ENCODE measurements around the gene NFATC2. TPM values are rescaled to one million over a fixed set of nuclear protein-coding genes. Genes with fewer than 3 reads are reported as not detected.

NFATC2 gene
- total RNA-seq, 5 donors from 2014 or later (not counting 1 experiment from before 2014, with no cell fraction given), result 49.0 to 75.9 (median 67.0) TPM

DNA sequence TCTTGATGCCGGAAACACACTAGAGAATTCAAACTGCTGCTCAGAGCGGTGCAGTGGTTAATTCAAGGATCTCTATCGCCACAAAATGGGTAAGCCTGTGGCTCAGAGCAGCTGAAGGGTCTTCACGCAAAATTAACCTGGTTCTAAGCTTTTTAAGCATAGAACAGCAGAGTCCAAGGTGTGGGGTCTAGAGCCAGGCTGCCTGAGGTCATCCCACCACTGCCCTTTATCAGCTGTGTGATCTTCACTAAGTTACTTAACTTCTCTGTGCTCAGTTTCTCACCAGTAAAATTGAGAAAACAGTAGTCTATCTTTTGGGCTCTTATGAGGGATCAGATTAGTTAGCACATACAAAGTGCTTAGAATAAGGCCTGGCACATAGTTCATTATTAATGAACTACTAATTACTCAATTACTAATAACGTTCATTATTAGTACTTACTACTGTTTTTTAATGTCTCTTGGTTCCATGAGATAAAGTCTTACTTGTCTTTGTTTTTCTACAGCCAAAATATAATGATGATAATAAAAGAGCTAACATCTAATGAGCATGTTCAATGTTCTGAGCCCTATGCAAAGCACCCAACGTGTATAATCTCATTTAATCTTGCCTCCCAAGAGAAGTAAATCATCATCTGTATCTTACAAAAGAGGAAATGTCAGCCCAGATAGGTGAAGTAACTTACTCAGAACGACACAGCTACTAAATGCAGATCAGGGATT is 92.9 kb downstream of the NFATC2 start:
- POLR2A ChIA-PET, result no interaction called here
- peaks cover 76% of the 10 kb centered on the region for H3K36me3 Mint-ChIP-seq
- CTCF ChIA-PET, result no interaction called here
- H3K27ac Mint-ChIP-seq, result no peak overlapping the region
- H3K27me3 ChIP-seq (replicated peaks in 1 of 2; ENCODE audit: control insufficient read depth in 2 of 2, extremely low read depth in 1 of 2, insufficient read depth in 2 of 2, low read length in 1 of 2), result no peaks in the 10 kb centered on the region
- H3K27ac ChIP-seq (ENCODE audit: low read length), result no peak overlapping the region
- H3K9me3 ChIP-seq, result no peaks in the 10 kb centered on the region
- peaks cover 8 to 47% (median 12%) of the 10 kb centered on the region in 3 donors for H3K4me1 Mint-ChIP-seq
- H3K27me3 Mint-ChIP-seq, result no peaks in the 10 kb centered on the region
- H3K36me3 ChIP-seq (ENCODE audit: control insufficient read depth in 2 of 2, extremely low read depth in 1 of 2, insufficient read depth in 1 of 2, low read length in 1 of 2), result peaks cover 25 to 90% of the 10 kb centered on the region in 2 donors
- WGBS (ENCODE audit: insufficient coverage), result 93% methylated on average over 3 of the region's 7 CpGs
- H3K9me3 Mint-ChIP-seq, result no peaks in the 10 kb centered on the region
- ATAC-seq (replicated peaks in 1 of 4) (no peak), DNase-seq (no peak)
- peaks cover 0 to 17% of the 10 kb centered on the region in 2 experiments for H3K4me1 ChIP-seq (ENCODE audit: control insufficient read depth in 1 of 2, extremely low read depth in 1 of 2, insufficient read depth in 2 of 2, low read length in 2 of 2)
- H3K4me3 ChIP-seq (ENCODE audit: control insufficient read depth in 1 of 2, extremely low read depth in 1 of 2, low read length in 1 of 2), result no peak overlapping the region
- no peak overlapping the region for H3K4me3 Mint-ChIP-seq

DNA sequence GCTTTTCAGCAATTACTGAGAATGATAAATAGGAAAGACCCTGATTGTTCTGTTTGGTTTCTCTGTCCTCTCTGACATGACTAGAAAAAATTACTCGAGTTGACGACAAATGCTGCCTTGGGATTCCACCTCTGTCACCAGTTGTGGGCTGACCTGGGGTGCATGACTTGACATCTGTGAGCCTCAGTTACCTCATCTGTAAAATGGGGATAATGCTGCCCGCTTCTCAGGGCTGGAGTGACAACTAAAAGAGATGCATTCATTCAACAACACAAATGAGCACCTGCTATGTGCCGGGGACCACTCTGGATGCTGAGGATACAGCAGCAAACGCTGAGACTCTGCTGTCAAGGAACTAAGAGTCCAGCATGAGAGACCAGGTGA is 94.8 kb downstream of the NFATC2 start:
- peaks cover 29 to 82% of the 10 kb centered on the region in 2 donors for H3K36me3 ChIP-seq (ENCODE audit: control insufficient read depth in 2 of 2, extremely low read depth in 1 of 2, insufficient read depth in 1 of 2, low read length in 1 of 2)
- no peaks in the 10 kb centered on the region for H3K27me3 Mint-ChIP-seq
- CTCF ChIA-PET, result no interaction called here

DNA sequence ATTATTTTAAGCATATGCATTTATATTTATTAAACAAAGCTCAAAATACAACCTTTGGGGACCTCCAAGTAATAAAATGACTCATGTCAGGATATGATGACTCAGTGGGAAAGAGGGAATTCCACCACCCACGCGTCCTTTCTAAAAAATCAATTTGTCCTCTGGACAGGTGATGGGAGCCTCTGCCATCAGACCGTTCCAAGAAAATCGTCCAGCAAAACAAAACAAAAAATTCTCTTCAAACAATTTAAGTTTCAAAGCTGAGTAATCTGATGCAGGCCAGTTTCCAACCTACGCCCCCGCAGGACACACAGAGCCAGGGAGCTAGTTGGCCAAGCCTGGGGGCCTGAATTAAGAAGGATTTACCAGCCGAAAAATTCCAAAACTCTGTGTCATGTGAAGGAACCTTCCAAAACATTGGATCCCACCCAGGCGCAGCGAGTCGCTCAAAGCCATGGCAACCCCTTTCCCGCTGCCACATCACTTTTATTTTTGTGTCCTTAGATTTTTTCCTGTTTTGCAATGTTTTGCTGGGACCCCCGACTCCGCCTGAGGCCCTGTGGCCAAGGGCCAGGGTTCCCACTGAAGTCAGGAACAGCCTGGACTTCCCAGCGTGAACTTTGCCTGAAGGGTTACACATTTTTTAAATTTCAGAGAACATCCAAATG is 95.3 kb downstream of the NFATC2 start:
- Histone ChIP-seq H3K27ac (ENCODE audit: low read length) (no peak overlapping the region), H3K4me3 (ENCODE audit: control insufficient read depth in 1 of 2, extremely low read depth in 1 of 2, low read length in 1 of 2) (no peak overlapping the region), H3K27me3 (replicated peaks in 1 of 2; ENCODE audit: control insufficient read depth in 2 of 2, extremely low read depth in 1 of 2, insufficient read depth in 2 of 2, low read length in 1 of 2) (no peaks in the 10 kb centered on the region), H3K4me1 (ENCODE audit: control insufficient read depth in 1 of 2, extremely low read depth in 1 of 2, insufficient read depth in 2 of 2, low read length in 2 of 2) (peaks cover 0 to 29% of the 10 kb centered on the region in 2 experiments), H3K9me3 (no peaks in the 10 kb centered on the region), H3K36me3 (ENCODE audit: control insufficient read depth in 2 of 2, extremely low read depth in 1 of 2, insufficient read depth in 1 of 2, low read length in 1 of 2) (peaks cover 29 to 79% of the 10 kb centered on the region in 2 donors)
- no peaks in the 10 kb centered on the region for H3K9me3 Mint-ChIP-seq
- CTCF ChIA-PET, result interaction anchor here in 1 of 2 donors (0.5 kb wide), 1 partner anchor 766 kb away, joined by 8 read pairs; no protein-coding TSS in a partner anchor
- peaks cover 64% of the 10 kb centered on the region for H3K36me3 Mint-ChIP-seq
- no peak for ATAC-seq (replicated peaks in 1 of 4)
- peaks cover 7 to 49% (median 22%) of the 10 kb centered on the region in 3 donors for H3K4me1 Mint-ChIP-seq
- H3K27me3 Mint-ChIP-seq, result no peaks in the 10 kb centered on the region
- no peak overlapping the region for H3K4me3 Mint-ChIP-seq
- DNase-seq, result no peak
- no peak overlapping the region for H3K27ac Mint-ChIP-seq
- 92% methylated on average over 12 of the region's 14 CpGs for WGBS (ENCODE audit: insufficient coverage)
- POLR2A ChIA-PET, result no interaction called here

More for the DNA sequence above, 94.8 kb downstream of the NFATC2 start:
- Mint-ChIP-seq H3K36me3 (peaks cover 69% of the 10 kb centered on the region), H3K27ac (peak overlapping the region in 1 of 2 donors; percentile 25), H3K4me3 (no peak overlapping the region), H3K4me1 (peaks cover 12 to 54% (median 23%) of the 10 kb centered on the region in 3 donors), H3K9me3 (no peaks in the 10 kb centered on the region)
- no peaks in the 10 kb centered on the region for H3K27me3 ChIP-seq (replicated peaks in 1 of 2; ENCODE audit: control insufficient read depth in 2 of 2, extremely low read depth in 1 of 2, insufficient read depth in 2 of 2, low read length in 1 of 2)
- ATAC-seq (replicated peaks in 1 of 4), result no peak
- DNase-seq, result no peak
- WGBS (ENCODE audit: insufficient coverage), result 90% methylated on average over 3 of the region's 5 CpGs
- H3K9me3 ChIP-seq, result no peaks in the 10 kb centered on the region
- no peak overlapping the region for H3K4me3 ChIP-seq (ENCODE audit: control insufficient read depth in 1 of 2, extremely low read depth in 1 of 2, low read length in 1 of 2)
- peaks cover 0 to 29% of the 10 kb centered on the region in 2 experiments for H3K4me1 ChIP-seq (ENCODE audit: control insufficient read depth in 1 of 2, extremely low read depth in 1 of 2, insufficient read depth in 2 of 2, low read length in 2 of 2)
- no peak overlapping the region for H3K27ac ChIP-seq (ENCODE audit: low read length)
- POLR2A ChIA-PET, result no interaction called here

DNA sequence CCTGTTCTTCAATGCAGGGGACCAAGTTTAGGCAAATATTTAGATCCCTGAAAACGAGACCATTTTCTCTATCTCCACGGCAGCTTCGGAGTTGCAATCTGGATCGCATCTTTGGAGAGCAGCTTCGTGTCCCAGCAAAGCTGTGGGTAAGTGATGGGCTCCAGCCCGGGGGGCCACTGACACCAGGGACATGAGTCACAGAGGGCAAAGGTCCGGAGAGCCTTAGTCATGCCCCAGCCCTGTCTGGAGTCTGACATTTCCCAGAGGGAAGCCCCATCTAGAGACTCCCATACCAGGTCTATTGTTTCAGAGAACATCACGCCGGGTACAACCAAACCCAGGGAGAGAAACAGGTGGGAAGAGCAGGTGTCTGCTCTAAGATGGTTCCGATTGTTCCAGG is 95.9 kb downstream of the NFATC2 start:
- Mint-ChIP-seq H3K9me3 (no peaks in the 10 kb centered on the region), H3K4me3 (no peak overlapping the region), H3K4me1 (peaks cover 6 to 48% (median 22%) of the 10 kb centered on the region in 3 donors), H3K27me3 (no peaks in the 10 kb centered on the region), H3K36me3 (peaks cover 62% of the 10 kb centered on the region), H3K27ac (no peak overlapping the region)
- ATAC-seq (replicated peaks in 1 of 4) (no peak), DNase-seq (no peak)
- WGBS (ENCODE audit: insufficient coverage), result 95% methylated on average over 4 of the region's 10 CpGs
- Histone ChIP-seq H3K27ac (ENCODE audit: low read length) (no peak overlapping the region), H3K9me3 (no peaks in the 10 kb centered on the region), H3K36me3 (ENCODE audit: control insufficient read depth in 2 of 2, extremely low read depth in 1 of 2, insufficient read depth in 1 of 2, low read length in 1 of 2) (peaks cover 29 to 77% of the 10 kb centered on the region in 2 donors), H3K27me3 (replicated peaks in 1 of 2; ENCODE audit: control insufficient read depth in 2 of 2, extremely low read depth in 1 of 2, insufficient read depth in 2 of 2, low read length in 1 of 2) (no peaks in the 10 kb centered on the region), H3K4me3 (ENCODE audit: control insufficient read depth in 1 of 2, extremely low read depth in 1 of 2, low read length in 1 of 2) (no peak overlapping the region), H3K4me1 (ENCODE audit: control insufficient read depth in 1 of 2, extremely low read depth in 1 of 2, insufficient read depth in 2 of 2, low read length in 2 of 2) (peaks cover 0 to 29% of the 10 kb centered on the region in 2 experiments)
- CTCF ChIA-PET, result interaction anchor here in 1 of 2 donors (0.5 kb wide), 1 partner anchor 765 kb away, joined by 8 read pairs; no protein-coding TSS in a partner anchor
- POLR2A ChIA-PET, result no interaction called here

DNA sequence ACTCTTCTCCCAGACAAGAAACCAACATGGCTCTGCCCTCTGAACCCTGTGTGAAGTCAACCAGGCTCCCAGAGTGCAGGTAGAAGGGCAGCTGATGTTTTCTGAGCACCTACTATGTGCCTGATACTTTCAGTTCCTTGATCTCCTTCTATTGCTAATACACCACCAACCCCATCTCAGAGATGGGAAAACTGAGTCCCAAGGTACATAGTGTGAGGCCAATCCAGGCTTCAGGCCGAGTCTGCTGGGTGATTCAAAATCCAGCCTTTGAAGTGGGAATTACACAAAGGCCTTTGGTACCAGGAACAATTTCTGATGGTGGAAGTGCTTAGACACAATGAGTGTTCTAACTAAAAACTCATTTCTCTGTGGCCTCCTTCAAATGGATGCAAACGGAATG is 96.3 kb downstream of the NFATC2 start:
- peaks cover 58% of the 10 kb centered on the region for H3K36me3 Mint-ChIP-seq
- no peak overlapping the region for H3K27ac ChIP-seq (ENCODE audit: low read length)
- WGBS (ENCODE audit: insufficient coverage), result 100% methylated on average over 1 of the region's 2 CpGs
- ATAC-seq (replicated peaks in 1 of 4) (no peak), DNase-seq (no peak)
- CTCF ChIA-PET, result no interaction called here
- peaks cover 6 to 48% (median 23%) of the 10 kb centered on the region in 3 donors for H3K4me1 Mint-ChIP-seq
- no peaks in the 10 kb centered on the region for H3K9me3 ChIP-seq
- H3K27me3 ChIP-seq (replicated peaks in 1 of 2; ENCODE audit: control insufficient read depth in 2 of 2, extremely low read depth in 1 of 2, insufficient read depth in 2 of 2, low read length in 1 of 2), result no peaks in the 10 kb centered on the region
- H3K4me1 ChIP-seq (ENCODE audit: control insufficient read depth in 1 of 2, extremely low read depth in 1 of 2, insufficient read depth in 2 of 2, low read length in 2 of 2), result peaks cover 0 to 31% of the 10 kb centered on the region in 2 experiments
- peaks cover 29 to 74% of the 10 kb centered on the region in 2 donors for H3K36me3 ChIP-seq (ENCODE audit: control insufficient read depth in 2 of 2, extremely low read depth in 1 of 2, insufficient read depth in 1 of 2, low read length in 1 of 2)
- H3K27ac Mint-ChIP-seq, result peak overlapping the region in 1 of 2 donors; percentile 11
- POLR2A ChIA-PET, result no interaction called here
- H3K9me3 Mint-ChIP-seq, result no peaks in the 10 kb centered on the region
- H3K27me3 Mint-ChIP-seq, result no peaks in the 10 kb centered on the region
- no peak overlapping the region for H3K4me3 ChIP-seq (ENCODE audit: control insufficient read depth in 1 of 2, extremely low read depth in 1 of 2, low read length in 1 of 2)
- H3K4me3 Mint-ChIP-seq, result no peak overlapping the region

DNA sequence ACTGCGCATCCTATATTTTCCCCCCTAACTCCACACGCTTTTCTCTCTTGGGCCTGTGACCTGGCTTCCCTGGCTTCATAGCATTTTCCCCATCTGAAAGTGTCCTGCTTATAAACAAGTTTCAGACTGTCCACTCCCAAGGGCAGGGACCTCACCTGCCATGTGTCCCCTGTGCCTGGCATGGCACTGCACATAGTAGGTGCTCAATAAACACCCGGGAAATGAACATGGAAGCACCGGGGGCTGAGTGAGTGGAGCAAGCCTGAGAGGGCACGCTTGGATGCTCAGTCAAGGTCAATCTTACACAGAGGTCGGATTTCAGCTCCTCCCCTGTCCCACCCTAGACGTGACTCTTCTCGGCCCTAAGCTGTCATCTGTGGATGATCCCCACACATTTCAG is 96.9 kb downstream of the NFATC2 start:
- DNase-seq, result no peak
- Mint-ChIP-seq H3K36me3 (peaks cover 59% of the 10 kb centered on the region), H3K4me3 (no peak overlapping the region), H3K27ac (peak overlapping the region in 1 of 2 donors; percentile 49), H3K27me3 (no peaks in the 10 kb centered on the region), H3K4me1 (peaks cover 6 to 51% (median 28%) of the 10 kb centered on the region in 3 donors), H3K9me3 (no peaks in the 10 kb centered on the region)
- ChIA-PET POLR2A (no interaction called here), CTCF (no interaction called here)
- no peak overlapping the region for H3K4me3 ChIP-seq (ENCODE audit: control insufficient read depth in 1 of 2, extremely low read depth in 1 of 2, low read length in 1 of 2)
- H3K36me3 ChIP-seq (ENCODE audit: control insufficient read depth in 2 of 2, extremely low read depth in 1 of 2, insufficient read depth in 1 of 2, low read length in 1 of 2), result peaks cover 33 to 70% of the 10 kb centered on the region in 2 donors
- no peak overlapping the region for H3K27ac ChIP-seq (ENCODE audit: low read length)
- H3K9me3 ChIP-seq, result no peaks in the 10 kb centered on the region
- WGBS (ENCODE audit: insufficient coverage), result 94% methylated on average over 6 of the region's 8 CpGs
- no peaks in the 10 kb centered on the region for H3K27me3 ChIP-seq (replicated peaks in 1 of 2; ENCODE audit: control insufficient read depth in 2 of 2, extremely low read depth in 1 of 2, insufficient read depth in 2 of 2, low read length in 1 of 2)
- no peak for ATAC-seq (replicated peaks in 1 of 4)
- H3K4me1 ChIP-seq (ENCODE audit: control insufficient read depth in 1 of 2, extremely low read depth in 1 of 2, insufficient read depth in 2 of 2, low read length in 2 of 2), result peaks cover 0 to 37% of the 10 kb centered on the region in 2 experiments
